Naive B cell (primary cell): ENCODE results near the gene ING5. TPM values are rescaled to one million over a fixed set of nuclear protein-coding genes. Genes with fewer than 3 reads are reported as not detected.
"Not testable (repeated sequence)": the region's sequence is repeated elsewhere in the genome, so short reads cannot be mapped to it uniquely, and the experiment has no call there.

Experiments
- ATAC-seq, 2 donors: fragments of 150-1000 bp; cut with Tn5 transposase; 2 replicates each; pipeline ENCODE4 v1.10.0; 2021; ENCODE audit warnings: low read depth in 2 of 2, mild to moderate bottlenecking in 2 of 2, moderate library complexity in 2 of 2
- DNase-seq: peaks from one replicate; pipeline ENCODE4 v3.0.0; 2022
- H3K27ac Mint-ChIP-seq, 6 donors: one replicate each; pipeline ENCODE4 v1.8.0; 2020 to 2022; ENCODE audit warnings: mild to moderate bottlenecking in 6 of 6, mixed read lengths in 6 of 6, moderate library complexity in 5 of 6, inconsistent platforms in 2 of 6
- H3K27me3 Mint-ChIP-seq, 3 donors: one replicate each; pipeline ENCODE4 v1.8.0; 2021 to 2022; ENCODE audit warnings: mixed read lengths in 3 of 3, mild to moderate bottlenecking in 1 of 3
- H3K36me3 Mint-ChIP-seq, 2 donors: one replicate each; pipeline ENCODE4 v1.8.0; 2020 to 2022; ENCODE audit warnings: mixed read lengths in 2 of 2, inconsistent platforms in 1 of 2, mild to moderate bottlenecking in 1 of 2
- H3K4me1 Mint-ChIP-seq, 3 donors: one replicate each; pipeline ENCODE4 v1.8.0; 2020 to 2022; ENCODE audit warnings: mixed read lengths in 3 of 3, inconsistent platforms in 1 of 3, mild to moderate bottlenecking in 1 of 3, moderate library complexity in 1 of 3
- H3K4me3 Mint-ChIP-seq, 8 donors: one replicate each; pipeline ENCODE4 v1.8.0; 2020 to 2022; ENCODE audit warnings: mild to moderate bottlenecking in 8 of 8, mixed read lengths in 8 of 8, moderate library complexity in 8 of 8, inconsistent platforms in 2 of 8
- H3K9me3 Mint-ChIP-seq, 7 donors: one replicate each; pipeline ENCODE4 v1.8.0; 2020 to 2022; ENCODE audit warnings: mixed read lengths in 7 of 7, mild to moderate bottlenecking in 5 of 7, inconsistent platforms in 2 of 7, moderate library complexity in 1 of 7
- polyA plus RNA-seq, 6 donors: library from polyadenylated mRNA; unstranded; fragments of 300-500 nt; fragmentation: Illumina TruSeq; gene quantifications; one replicate each; pipeline ENCODE4 v1.2.3, GENCODE V29; 2021; ENCODE audit warnings: low read depth in 6 of 6

The ING5 gene
- 10 to 100 TPM; 20.3 to 34.4 (median 24.4) TPM for polyA plus RNA-seq

- Mint-ChIP-seq H3K36me3 (peaks cover 9 to 11% of the 10 kb centered on the region in 2 donors), H3K27ac (peak within 1 kb of the TSS; percentile 72 to 98 (median 96)), H3K4me3 (peak within 1 kb of the TSS; percentile 83 to 95 (median 92)), H3K27me3 (no peaks in the 10 kb centered on the region), H3K4me1 (peaks cover 15 to 37% (median 28%) of the 10 kb centered on the region in 3 donors), H3K9me3 (peaks cover 0 to 1% (median 0%) of the 10 kb centered on the region in 7 donors)
- ATAC-seq (peak; percentile 69 to 70), DNase-seq (peak; percentile 97)
These were observed at the start of gene ING5 for GRCh38 chr2:241701399-241702154. Gene ING5 (plus strand): TSS chr2:241702039. CDS start chr2:241702066, 27 bp downstream.

GRCh38 chr2:241652142-241652541, 49.7 kb upstream of the ING5 start:
- Mint-ChIP-seq H3K4me3 (no peak overlapping the region), H3K36me3 (peaks cover 4 to 13% of the 10 kb centered on the region in 2 donors), H3K27ac (peak overlapping the region in 1 of 6 donors; percentile 57), H3K27me3 (no peaks in the 10 kb centered on the region), H3K4me1 (peaks cover 0 to 18% (median 5%) of the 10 kb centered on the region in 3 donors), H3K9me3 (no peaks in the 10 kb centered on the region)
- ATAC-seq = no peak
- no peak for DNase-seq

GRCh38 chr2:241652722-241653121, 49.1 kb upstream of the ING5 start:
- peaks cover 0 to 18% (median 5%) of the 10 kb centered on the region in 3 donors for H3K4me1 Mint-ChIP-seq
- H3K4me3 Mint-ChIP-seq = no peak overlapping the region
- DNase-seq (no peak), ATAC-seq (no peak)
- H3K27ac Mint-ChIP-seq = no peak overlapping the region
- H3K27me3 Mint-ChIP-seq = no peaks in the 10 kb centered on the region
- peaks cover 4 to 18% of the 10 kb centered on the region in 2 donors for H3K36me3 Mint-ChIP-seq
- no peaks in the 10 kb centered on the region for H3K9me3 Mint-ChIP-seq

GRCh38 chr2:241653210-241653750, 48.6 kb upstream of the ING5 start:
- H3K36me3 Mint-ChIP-seq = peaks cover 4 to 21% of the 10 kb centered on the region in 2 donors
- H3K27me3 Mint-ChIP-seq = no peaks in the 10 kb centered on the region
- no peak overlapping the region for H3K4me3 Mint-ChIP-seq
- DNase-seq (no peak), ATAC-seq (no peak)
- peak overlapping the region in 1 of 6 donors; percentile 28 for H3K27ac Mint-ChIP-seq
- H3K9me3 Mint-ChIP-seq = no peaks in the 10 kb centered on the region
- peaks cover 0 to 18% (median 0%) of the 10 kb centered on the region in 3 donors for H3K4me1 Mint-ChIP-seq

- H3K4me1 Mint-ChIP-seq = peaks cover 0 to 7% (median 0%) of the 10 kb centered on the region in 3 donors
These were observed 47.3 kb upstream of the ING5 start for GRCh38 chr2:241654551-241654950.

GRCh38 chr2:241655516-241656189, 46.2 kb upstream of the ING5 start:
- Mint-ChIP-seq H3K4me3 (peak overlapping the region in 1 of 8 donors; percentile 22), H3K36me3 (peaks cover 4 to 21% of the 10 kb centered on the region in 2 donors), H3K9me3 (no peaks in the 10 kb centered on the region), H3K27me3 (no peaks in the 10 kb centered on the region), H3K4me1 (peaks cover 0 to 4% (median 0%) of the 10 kb centered on the region in 3 donors), H3K27ac (peak overlapping the region in 3 of 6 donors; percentile 49 to 70 (median 62))
- DNase-seq (no peak), ATAC-seq (no peak)

More at GRCh38 chr2:241654551-241654950, 47.3 kb upstream of the ING5 start:
- no peak overlapping the region for H3K27ac Mint-ChIP-seq
- H3K9me3 Mint-ChIP-seq = no peaks in the 10 kb centered on the region
- no peaks in the 10 kb centered on the region for H3K27me3 Mint-ChIP-seq
- ATAC-seq = no peak
- no peak overlapping the region for H3K4me3 Mint-ChIP-seq
- peaks cover 4 to 21% of the 10 kb centered on the region in 2 donors for H3K36me3 Mint-ChIP-seq
- no peak for DNase-seq

GRCh38 chr2:241656190-241656741, 45.6 kb upstream of the ING5 start:
- no peaks in the 10 kb centered on the region for H3K4me1 Mint-ChIP-seq
- peaks cover 4 to 21% of the 10 kb centered on the region in 2 donors for H3K36me3 Mint-ChIP-seq
- no peaks in the 10 kb centered on the region for H3K27me3 Mint-ChIP-seq
- H3K9me3 Mint-ChIP-seq = no peaks in the 10 kb centered on the region
- no peak for DNase-seq
- H3K4me3 Mint-ChIP-seq = no peak overlapping the region
- no peak overlapping the region for H3K27ac Mint-ChIP-seq
- ATAC-seq = no peak

- no peaks in the 10 kb centered on the region for H3K4me1 Mint-ChIP-seq
- peaks cover 0 to 21% of the 10 kb centered on the region in 2 donors for H3K36me3 Mint-ChIP-seq
- H3K27ac Mint-ChIP-seq = peak overlapping the region in 1 of 6 donors; percentile 15
- no peaks in the 10 kb centered on the region for H3K9me3 Mint-ChIP-seq
- no peak for ATAC-seq
- H3K4me3 Mint-ChIP-seq = no peak overlapping the region
- H3K27me3 Mint-ChIP-seq = no peaks in the 10 kb centered on the region
- no peak for DNase-seq
These were observed 44.0 kb upstream of the ING5 start for GRCh38 chr2:241657786-241658254.

- no peaks in the 10 kb centered on the region for H3K27me3 Mint-ChIP-seq
- H3K9me3 Mint-ChIP-seq = no peaks in the 10 kb centered on the region
- DNase-seq (no peak), ATAC-seq (no peak)
- H3K4me1 Mint-ChIP-seq = no peaks in the 10 kb centered on the region
- H3K36me3 Mint-ChIP-seq = peaks cover 0 to 21% of the 10 kb centered on the region in 2 donors
- H3K27ac Mint-ChIP-seq = no peak overlapping the region
- H3K4me3 Mint-ChIP-seq = no peak overlapping the region
These were observed 43.5 kb upstream of the ING5 start for GRCh38 chr2:241658296-241658695.

- H3K4me1 Mint-ChIP-seq = no peaks in the 10 kb centered on the region
- DNase-seq (peak; percentile 10), ATAC-seq (peak in 1 of 2 donors; percentile 12)
- H3K9me3 Mint-ChIP-seq = no peaks in the 10 kb centered on the region
- H3K27ac Mint-ChIP-seq = no peak overlapping the region
- no peak overlapping the region for H3K4me3 Mint-ChIP-seq
- no peaks in the 10 kb centered on the region for H3K27me3 Mint-ChIP-seq
- peaks cover 0 to 21% of the 10 kb centered on the region in 2 donors for H3K36me3 Mint-ChIP-seq
These were observed 42.6 kb upstream of the ING5 start for GRCh38 chr2:241659150-241659739.

- Mint-ChIP-seq H3K36me3 (peaks cover 0 to 17% of the 10 kb centered on the region in 2 donors), H3K27ac (peak overlapping the region in 2 of 6 donors; percentile 54 to 59)
- ATAC-seq = no peak
These were observed 41.1 kb upstream of the ING5 start for GRCh38 chr2:241660593-241661213.

GRCh38 chr2:241662731-241663130, 39.1 kb upstream of the ING5 start:
- not testable (repeated sequence) for DNase-seq, ATAC-seq, H3K4me1 Mint-ChIP-seq, H3K36me3 Mint-ChIP-seq, H3K9me3 Mint-ChIP-seq, H3K27ac Mint-ChIP-seq, H3K4me3 Mint-ChIP-seq, H3K27me3 Mint-ChIP-seq

More at GRCh38 chr2:241660593-241661213, 41.1 kb upstream of the ING5 start:
- Mint-ChIP-seq H3K4me3 (no peak overlapping the region), H3K27me3 (no peaks in the 10 kb centered on the region), H3K4me1 (no peaks in the 10 kb centered on the region), H3K9me3 (no peaks in the 10 kb centered on the region)
- DNase-seq = no peak
